Stomach (tissue), 9 donors: ENCODE measurements around the gene CPNE1. TPM values are rescaled to one million over a fixed set of nuclear protein-coding genes. Genes with fewer than 3 reads are reported as not detected.

ENCODE experiments used
- DNase-seq, 2 donors: peaks; one replicate each; pipeline versions ENCODE4 v3.0.0 to v3.0.0-alpha.2; 2013 to 2019
- H3K27ac ChIP-seq, 5 donors: fragments of 200-600 bp in 4 of 5; sonication (generic) in 4 of 5; one replicate each; pipeline ENCODE4 v1.5.1; 2013 to 2019; ENCODE audit warnings: mild to moderate bottlenecking in 1 of 5, moderate library complexity in 1 of 5
- H3K27me3 ChIP-seq, 3 donors: fragments of 200-600 bp; sonication (generic); one replicate each; pipeline ENCODE4 v1.5.1; 2017 to 2019; ENCODE audit warnings: mixed run types in 1 of 3
- H3K36me3 ChIP-seq, 4 donors: fragments of 200-600 bp; sonication (generic); 1 replicate in 3 of 4; 2 replicates in 1 of 4; pipeline ENCODE4 v1.5.1; 2016 to 2019
- H3K4me1 ChIP-seq, 4 donors: fragments of 200-600 bp; sonication (generic); one replicate each; pipeline ENCODE4 v1.5.1; 2016 to 2019
- H3K4me3 ChIP-seq, 4 donors: fragments of 200-600 bp; sonication (generic) in 3 of 4; one replicate each; pipeline ENCODE4 v1.5.1; 2016 to 2019; ENCODE audit warnings: mild to moderate bottlenecking in 1 of 4
- H3K9me3 ChIP-seq, 4 donors: fragments of 200-600 bp; sonication (generic); one replicate each; pipeline ENCODE4 v1.5.1; 2016 to 2019
- EP300 ChIP-seq: sonication (generic); formaldehyde crosslinking; IDR thresholded peaks from one replicate; pipeline ENCODE4 v1.6.1; 2017; ENCODE audit warnings: antibody characterized with exemption
- POLR2A ChIP-seq, 4 donors: fragments of 450-650 bp; IDR thresholded peaks; one replicate each; pipeline ENCODE4 v1.6.1; 2016; ENCODE audit warnings: antibody characterized with exemption in 4 of 4, control low read depth in 2 of 4, mild to moderate bottlenecking in 1 of 4, moderate library complexity in 1 of 4
- POLR2AphosphoS5 ChIP-seq, 3 donors: sonication (generic); formaldehyde crosslinking; IDR thresholded peaks; one replicate each; pipeline ENCODE4 v1.6.1; 2016; ENCODE audit warnings: antibody characterized with exemption in 3 of 3
- WGBS, 5 donors: extraction: QIAGEN DNeasy Blood & Tissue Kit in 3 of 5; methylation state at CpG; one replicate each; pipeline versions ENCODE4 v1.1.5 to v1.1.7; 2013 to 2018; 5-methylcytosine and 5-hydroxymethylcytosine counted together
- intact Hi-C: fragments of 100-400 bp; cut with DNase I; formaldehyde crosslinking; loops from one replicate; pipeline ENCODE4 v1.15.1; 2023; ENCODE audit warnings: low total_unique reads
- polyA plus RNA-seq, 3 donors: library from polyadenylated mRNA; stranded (reverse); fragments of 200-250 nt; gene quantifications; one replicate each; pipeline ENCODE4 v1.2.3, GENCODE V29; 2013
- total RNA-seq, 5 donors: library from RNA; depleted of rRNA; stranded (reverse); fragments of >200 nt; gene quantifications; one replicate each; pipeline versions ENCODE4 v1.1.0 to v1.2.3, GENCODE V29; 2014 to 2016
- TF ChIP-seq, protein P1 (sequence below), 7 experiments: fragments of 450-650 bp in 4 of 7; fragments of 200-600 bp in 3 of 7; sonication (generic) in 3 of 7; IDR thresholded peaks; one replicate each; pipeline ENCODE4 v1.5.1; 2016 to 2019; ENCODE audit warnings: antibody characterized with exemption in 7 of 7, control low read depth in 2 of 7, mild to moderate bottlenecking in 1 of 7
- donor health status: healthy with polysubstance abuse.
- donor health status: Bipolar disorder and iron deficiency.
- donor health status: healthy.

Gene CPNE1
- total and polyA plus RNA-seq, 8 donors, result 67.9 to 172 (median 107) TPM

- H3K9me3 ChIP-seq, result no peaks in the 10 kb centered on the region
- H3K27me3 ChIP-seq, result no peaks in the 10 kb centered on the region
- TF ChIP-seq EP300, result no peak
- TF ChIP-seq POLR2AphosphoS5 (IDR thresholded peaks at IDR 0.05), result no peak
- TF ChIP-seq, protein P1, sequence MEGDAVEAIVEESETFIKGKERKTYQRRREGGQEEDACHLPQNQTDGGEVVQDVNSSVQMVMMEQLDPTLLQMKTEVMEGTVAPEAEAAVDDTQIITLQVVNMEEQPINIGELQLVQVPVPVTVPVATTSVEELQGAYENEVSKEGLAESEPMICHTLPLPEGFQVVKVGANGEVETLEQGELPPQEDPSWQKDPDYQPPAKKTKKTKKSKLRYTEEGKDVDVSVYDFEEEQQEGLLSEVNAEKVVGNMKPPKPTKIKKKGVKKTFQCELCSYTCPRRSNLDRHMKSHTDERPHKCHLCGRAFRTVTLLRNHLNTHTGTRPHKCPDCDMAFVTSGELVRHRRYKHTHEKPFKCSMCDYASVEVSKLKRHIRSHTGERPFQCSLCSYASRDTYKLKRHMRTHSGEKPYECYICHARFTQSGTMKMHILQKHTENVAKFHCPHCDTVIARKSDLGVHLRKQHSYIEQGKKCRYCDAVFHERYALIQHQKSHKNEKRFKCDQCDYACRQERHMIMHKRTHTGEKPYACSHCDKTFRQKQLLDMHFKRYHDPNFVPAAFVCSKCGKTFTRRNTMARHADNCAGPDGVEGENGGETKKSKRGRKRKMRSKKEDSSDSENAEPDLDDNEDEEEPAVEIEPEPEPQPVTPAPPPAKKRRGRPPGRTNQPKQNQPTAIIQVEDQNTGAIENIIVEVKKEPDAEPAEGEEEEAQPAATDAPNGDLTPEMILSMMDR (IDR thresholded peaks at IDR 0.05), result no peak
- TF ChIP-seq POLR2A (IDR thresholded peaks at IDR 0.05), result no peak
- DNase-seq, result no peak
- intact Hi-C loops, result no loop called here
- no peak overlapping the region for H3K4me3 ChIP-seq
- 94 to 98% (median 95%) methylated on average over 11 to 13 of the region's 13 CpGs for WGBS, 5 donors
- H3K27ac ChIP-seq, result no peak overlapping the region
- H3K36me3 ChIP-seq, result peaks cover 27 to 51% (median 50%) of the 10 kb centered on the region in 4 donors
- H3K4me1 ChIP-seq, result peaks cover 0 to 26% (median 0%) of the 10 kb centered on the region in 4 donors
These were observed 32.1 kb downstream of the CPNE1 start for GRCh38 chr20:35632539-35633115.

DNA sequence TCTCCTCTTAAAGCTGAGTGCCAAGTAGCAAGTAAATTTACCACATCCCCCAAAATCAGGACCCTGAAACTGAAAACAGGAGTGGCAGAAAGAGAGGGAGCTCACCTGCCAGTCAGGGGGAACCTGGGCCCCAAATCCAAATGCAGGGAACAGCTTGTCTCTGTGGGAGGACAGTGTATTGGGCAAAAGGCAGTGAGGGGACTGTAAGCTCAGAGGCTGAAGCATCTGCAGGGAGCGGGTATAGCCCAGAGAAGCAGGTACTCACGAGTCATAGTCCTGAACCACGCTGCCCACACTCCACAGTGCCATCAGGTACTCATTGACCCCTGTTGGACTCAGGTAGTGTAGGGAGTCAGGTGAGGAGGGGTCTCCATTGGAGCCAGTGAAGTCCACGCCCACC lies 34.1 kb downstream of the CPNE1 start:
- Histone ChIP-seq H3K27me3 (no peaks in the 10 kb centered on the region), H3K4me1 (peaks cover 0 to 8% (median 0%) of the 10 kb centered on the region in 4 donors), H3K27ac (no peak overlapping the region), H3K36me3 (peaks cover 44 to 71% (median 70%) of the 10 kb centered on the region in 4 donors), H3K4me3 (no peak overlapping the region), H3K9me3 (no peaks in the 10 kb centered on the region)
- TF ChIP-seq EP300, result no peak
- no peak for TF ChIP-seq POLR2A (IDR thresholded peaks at IDR 0.05)
- TF ChIP-seq POLR2AphosphoS5 (IDR thresholded peaks at IDR 0.05), result no peak
- TF ChIP-seq, protein P1 (IDR thresholded peaks at IDR 0.05), result no peak
- 86 to 100% (median 95%) methylated on average over 4 of the region's 4 CpGs for WGBS, 5 donors
- DNase-seq, result no peak
- intact Hi-C loops, result no loop called here

- DNase-seq, result no peak
- Histone ChIP-seq H3K36me3 (peaks cover 47 to 82% (median 80%) of the 10 kb centered on the region in 4 donors), H3K4me3 (no peak overlapping the region), H3K27ac (no peak overlapping the region), H3K9me3 (no peaks in the 10 kb centered on the region), H3K4me1 (no peaks in the 10 kb centered on the region), H3K27me3 (no peaks in the 10 kb centered on the region)
- WGBS, 5 donors, result 93 to 95% (median 94%) methylated on average over 12 of the region's 12 CpGs
- intact Hi-C loops, result no loop called here
- TF ChIP-seq, protein P1 (IDR thresholded peaks at IDR 0.05), result no peak
- no peak for TF ChIP-seq POLR2A (IDR thresholded peaks at IDR 0.05)
- TF ChIP-seq EP300, result no peak
- no peak for TF ChIP-seq POLR2AphosphoS5 (IDR thresholded peaks at IDR 0.05)
These were observed 35.1 kb downstream of the CPNE1 start for GRCh38 chr20:35629427-35630145.

DNA sequence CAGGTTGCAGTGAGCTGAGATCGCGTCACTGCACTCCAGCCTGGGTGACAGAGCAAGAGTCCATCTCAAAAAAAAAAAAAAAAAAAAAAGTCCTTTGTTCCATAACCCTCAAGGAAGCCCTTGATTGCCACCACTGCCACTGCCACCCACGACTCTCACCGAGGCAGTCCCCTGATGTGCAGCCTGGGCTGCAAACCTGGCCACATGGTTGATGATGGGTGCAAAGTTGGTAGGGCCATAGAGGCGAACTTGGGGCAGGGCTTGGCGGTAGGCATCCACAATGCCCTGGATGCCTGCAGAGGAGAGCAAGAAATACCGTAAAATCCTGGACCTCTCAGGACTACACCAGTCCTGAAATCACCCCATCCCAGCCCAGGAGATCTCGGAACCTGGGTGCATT lies 37.6 kb downstream of the CPNE1 start:
- no peak for DNase-seq
- TF ChIP-seq, protein P1 (IDR thresholded peaks at IDR 0.05), result no peak
- peaks cover 47 to 87% (median 83%) of the 10 kb centered on the region in 4 donors for H3K36me3 ChIP-seq

More for the DNA sequence above, 37.6 kb downstream of the CPNE1 start:
- Histone ChIP-seq H3K27ac (no peak overlapping the region), H3K4me3 (no peak overlapping the region), H3K4me1 (no peaks in the 10 kb centered on the region), H3K9me3 (no peaks in the 10 kb centered on the region), H3K27me3 (no peaks in the 10 kb centered on the region)
- WGBS, 5 donors, result 95 to 99% (median 97%) methylated on average over 8 of the region's 8 CpGs
- intact Hi-C loops, result no loop called here
